IMR-90 (cell line): ENCODE measurements around the gene SLIT3. TPM values are rescaled to one million over a fixed set of nuclear protein-coding genes. Genes with fewer than 3 reads are reported as not detected.

Experiments
- ATAC-seq: fragments of 200-7000 bp; cut with Tn5 transposase; 2 replicates; pipeline ENCODE4 v1.9.1; 2020; ENCODE audit warnings: low read depth, mild to moderate bottlenecking, moderate library complexity
- BruUV-seq: library from RNA; stranded (reverse); fragments of 400-500 nt; replicated peaks from 2 replicates; lab custom pipeline; 2021; lab: Mats Ljungman, UMichigan
- CTCF ChIA-PET: fragments of 300-600 bp; formaldehyde crosslinking; extraction: SDS; loops from one replicate; lab custom pipeline; 2021; ENCODE audit warnings: antibody characterized with exemption; lab: Yijun Ruan, JAX
- POLR2A ChIA-PET: fragments of 300-600 bp; sonication (Branson Sonifier 250); formaldehyde crosslinking; loops from one replicate; lab custom pipeline; 2022; ENCODE audit warnings: antibody characterized with exemption; ENCODE audit not compliant: unreplicated experiment; lab: Charles Lee
- DNase-seq: peaks from one replicate; pipeline ENCODE4 v3.0.0; 2013
- H2AFZ ChIP-seq: replicated peaks from 2 replicates; pipeline ENCODE3; 2013; ENCODE audit warnings: low read length, mild to moderate bottlenecking; ENCODE audit not compliant: poor library complexity
- H2AK5ac ChIP-seq: 2 replicates; pipeline ENCODE4 v1.6.1; 2013; ENCODE audit warnings: low read depth, low read length, inconsistent platforms
- H2AK9ac ChIP-seq: replicated peaks from 2 replicates; pipeline ENCODE3; 2013; ENCODE audit warnings: mild to moderate bottlenecking, low read depth, low read length, moderate library complexity; ENCODE audit not compliant: poor library complexity
- H2BK120ac ChIP-seq: 2 replicates; pipeline ENCODE4 v1.6.1; 2013; ENCODE audit warnings: low read depth, low read length, inconsistent platforms
- H2BK15ac ChIP-seq: 3 replicates; pipeline ENCODE4 v1.6.1; 2013; ENCODE audit warnings: low read depth, low read length, inconsistent platforms
- H2BK20ac ChIP-seq: 2 replicates; pipeline ENCODE4 v1.6.1; 2013; ENCODE audit warnings: low read depth, mild to moderate bottlenecking, inconsistent platforms, low read length, moderate library complexity
- H2BK5ac ChIP-seq: 2 replicates; pipeline ENCODE4 v1.6.1; 2013; ENCODE audit warnings: mild to moderate bottlenecking, low read depth, low read length, inconsistent platforms; ENCODE audit not compliant: poor library complexity, severe bottlenecking
- H3K14ac ChIP-seq: replicated peaks from 2 replicates; pipeline ENCODE4 v1.6.1; 2013; ENCODE audit warnings: low read depth, low read length, inconsistent platforms
- H3K18ac ChIP-seq: 2 replicates; pipeline ENCODE4 v1.6.1; 2013; ENCODE audit warnings: low read depth, low read length, control low read depth
- H3K23ac ChIP-seq: 2 replicates; pipeline ENCODE4 v1.6.1; 2013; ENCODE audit warnings: low read depth, low read length, inconsistent platforms
- H3K27ac ChIP-seq: 2 replicates; pipeline ENCODE4 v1.5.1; 2013; ENCODE audit warnings: mild to moderate bottlenecking, control low read depth, low read length; ENCODE audit not compliant: insufficient read depth
- H3K27me3 ChIP-seq: 2 replicates; pipeline ENCODE4 v1.6.1; 2013; ENCODE audit warnings: low read length; ENCODE audit not compliant: control insufficient read depth, insufficient read depth
- H3K36me3 ChIP-seq: 2 replicates; pipeline ENCODE4 v1.6.1; 2013; ENCODE audit warnings: low read length, mixed read lengths; ENCODE audit not compliant: control insufficient read depth, insufficient read depth
- H3K4ac ChIP-seq: 2 replicates; pipeline ENCODE4 v1.6.1; 2013; ENCODE audit warnings: low read depth, low read length, inconsistent platforms
- H3K4me1 ChIP-seq: 2 replicates; pipeline ENCODE4 v1.6.1; 2013; ENCODE audit warnings: low read length, mixed read lengths; ENCODE audit not compliant: control insufficient read depth, insufficient read depth
- H3K4me2 ChIP-seq: 2 replicates; pipeline ENCODE4 v1.6.1; 2013; ENCODE audit warnings: low read depth, mild to moderate bottlenecking, control low read depth, low read length, moderate library complexity
- H3K4me3 ChIP-seq: 2 replicates; pipeline ENCODE4 v1.5.1; 2013; ENCODE audit warnings: low read depth, mild to moderate bottlenecking, control low read depth, low read length, moderate library complexity; ENCODE audit not compliant: insufficient read depth
- H3K56ac ChIP-seq: 2 replicates; pipeline ENCODE4 v1.6.1; 2013; ENCODE audit warnings: low read length, inconsistent platforms; ENCODE audit not compliant: insufficient read depth; ENCODE audit errors: extremely low read depth
- H3K79me1 ChIP-seq, 2 experiments: 2 replicates each; pipeline ENCODE4 v1.6.1; 2013; ENCODE audit warnings: low read length in 2 of 2, inconsistent platforms in 1 of 2, low read depth in 1 of 2
- H3K9ac ChIP-seq: 2 replicates; pipeline ENCODE4 v1.6.1; 2013; ENCODE audit warnings: low read depth, low read length, control low read depth
- H3K9me1 ChIP-seq: 2 replicates; pipeline ENCODE4 v1.6.1; 2013; ENCODE audit warnings: low read length, inconsistent platforms; ENCODE audit not compliant: insufficient read depth
- H3K9me3 ChIP-seq: 2 replicates; pipeline ENCODE4 v1.6.1; 2013; ENCODE audit warnings: low read length; ENCODE audit not compliant: control insufficient read depth, insufficient read depth
- H4K20me1 ChIP-seq: 2 replicates; pipeline ENCODE4 v1.6.1; 2013; ENCODE audit warnings: low read length, inconsistent platforms; ENCODE audit not compliant: insufficient read depth
- H4K5ac ChIP-seq: 2 replicates; pipeline ENCODE4 v1.6.1; 2013; ENCODE audit warnings: mild to moderate bottlenecking, low read depth, low read length, control low read depth
- H4K8ac ChIP-seq, 2 experiments: 2 replicates each; pipeline ENCODE4 v1.6.1; 2013; ENCODE audit warnings: low read depth in 2 of 2, low read length in 2 of 2, control low read depth in 1 of 2, inconsistent platforms in 1 of 2
- H4K91ac ChIP-seq: 2 replicates; pipeline ENCODE4 v1.6.1; 2013; ENCODE audit warnings: low read depth, low read length, inconsistent platforms; ENCODE audit not compliant: insufficient read depth
- BHLHE40 ChIP-seq: fragments of 150-350 bp; IDR thresholded peaks from 2 replicates; pipeline ENCODE4 v1.6.1; 2016; ENCODE audit warnings: mild to moderate bottlenecking, low read depth, low read length
- CEBPB ChIP-seq: IDR thresholded peaks from 2 replicates; pipeline ENCODE4 v1.6.1; 2012; ENCODE audit warnings: low read depth, low read length, improper control_type of control experiment
- CHD1 ChIP-seq: IDR thresholded peaks from 2 replicates; pipeline ENCODE4 v1.6.1; 2012; ENCODE audit warnings: low read depth, low read length, improper control_type of control experiment
- FOS ChIP-seq: fragments of 150-350 bp; IDR thresholded peaks from 2 replicates; pipeline ENCODE4 v1.6.1; 2016; ENCODE audit warnings: low read depth, low read length
- MAFK ChIP-seq: IDR thresholded peaks from 2 replicates; pipeline ENCODE4 v1.6.1; 2012; ENCODE audit warnings: low read depth, low read length, improper control_type of control experiment
- MAZ ChIP-seq: IDR thresholded peaks from 2 replicates; pipeline ENCODE4 v1.6.1; 2012; ENCODE audit warnings: low read depth, mild to moderate bottlenecking, low read length, improper control_type of control experiment, moderate library complexity, borderline replicate concordance
- MXI1 ChIP-seq: IDR thresholded peaks from 2 replicates; pipeline ENCODE4 v1.6.1; 2012; ENCODE audit warnings: low read depth, mild to moderate bottlenecking, low read length, moderate library complexity, borderline replicate concordance
- NFE2L2 ChIP-seq: fragments of 150-350 bp; IDR thresholded peaks from 2 replicates; pipeline ENCODE4 v1.6.1; 2016; ENCODE audit warnings: low read depth, mild to moderate bottlenecking, low read length
- POLR2A ChIP-seq: IDR thresholded peaks from 2 replicates; pipeline ENCODE4 v1.6.1; 2012; ENCODE audit warnings: mild to moderate bottlenecking, low read depth, low read length
- RAD21 ChIP-seq: IDR thresholded peaks from 2 replicates; pipeline ENCODE4 v1.6.1; 2012; ENCODE audit warnings: low read length, improper control_type of control experiment
- RCOR1 ChIP-seq: IDR thresholded peaks from 2 replicates; pipeline ENCODE4 v1.6.1; 2012; ENCODE audit warnings: mild to moderate bottlenecking, low read length, improper control_type of control experiment; ENCODE audit not compliant: insufficient replicate concordance
- RFX5 ChIP-seq: IDR thresholded peaks from 2 replicates; pipeline ENCODE4 v1.8.0; 2012; ENCODE audit warnings: low read depth, mild to moderate bottlenecking, low read length, moderate library complexity
- SMC3 ChIP-seq: fragments of 150-350 bp; IDR thresholded peaks from 2 replicates; pipeline ENCODE4 v1.6.1; 2016; ENCODE audit warnings: low read depth, mild to moderate bottlenecking, antibody characterized with exemption, low read length, moderate library complexity
- WGBS, 2 experiments: methylation state at CpG; one replicate each; pipeline versions ENCODE4 v1.1.5 to v1.1.7; 2013; ENCODE audit warnings: missing lambda C conversion rate in 2 of 2; ENCODE audit not compliant: insufficient read length in 1 of 2; ENCODE audit errors: extremely low coverage in 2 of 2; 5-methylcytosine and 5-hydroxymethylcytosine counted together
- dilution Hi-C: fragments of 300-500 bp; cut with HindIII; formaldehyde crosslinking; loops from one replicate; pipeline ENCODE4 v1.14.3; 2018; ENCODE audit warnings: low sequenced_read_pairs; ENCODE audit not compliant: unreplicated experiment
- in situ Hi-C: fragments of 300-500 bp; cut with MboI; formaldehyde crosslinking; loops from 3 replicates; pipeline ENCODE4 v1.14.3; 2019; ENCODE audit warnings: low sequenced_read_pairs, inconsistent platforms, mixed read lengths
- intact Hi-C: fragments of 100-400 bp; cut with micrococcal nuclease; formaldehyde crosslinking; loops from 2 replicates; pipeline ENCODE4 v1.10.0; 2022
- polyA plus RNA-seq, 3 experiments: library from polyadenylated mRNA; depleted of rRNA; stranded (reverse); fragments of >200 nt; gene quantifications; 2 replicates each; pipeline ENCODE4 v1.2.3, GENCODE V29; 2012; ENCODE audit warnings: low replicate concordance in 1 of 3
- total RNA-seq: library from RNA; depleted of rRNA; stranded (reverse); fragments of >200 nt; gene quantifications from 2 replicates; pipeline ENCODE4 v1.2.3, GENCODE V29; 2012
- TF ChIP-seq, protein P1 (sequence below): fragments of 150-350 bp; IDR thresholded peaks from 2 replicates; pipeline ENCODE4 v1.6.1; 2017; ENCODE audit warnings: mild to moderate bottlenecking, antibody characterized with exemption, low read length, low read depth
- TF ChIP-seq, protein P2 (sequence below): conservative IDR thresholded peaks from 2 replicates; pipeline ENCODE4 v1.5.1; 2012; ENCODE audit warnings: mild to moderate bottlenecking, low read depth, low read length, improper control_type of control experiment
- TF ChIP-seq, protein P3 (sequence below): fragments of 150-350 bp; IDR thresholded peaks from 2 replicates; pipeline ENCODE4 v1.6.1; 2016; ENCODE audit warnings: low read depth, mild to moderate bottlenecking, low read length, moderate library complexity, borderline replicate concordance

Gene SLIT3
- total and polyA plus RNA-seq, 2 of the 4 experiments (the other 2 are of a cell fraction) = 0.18 to 0.50 TPM

DNA sequence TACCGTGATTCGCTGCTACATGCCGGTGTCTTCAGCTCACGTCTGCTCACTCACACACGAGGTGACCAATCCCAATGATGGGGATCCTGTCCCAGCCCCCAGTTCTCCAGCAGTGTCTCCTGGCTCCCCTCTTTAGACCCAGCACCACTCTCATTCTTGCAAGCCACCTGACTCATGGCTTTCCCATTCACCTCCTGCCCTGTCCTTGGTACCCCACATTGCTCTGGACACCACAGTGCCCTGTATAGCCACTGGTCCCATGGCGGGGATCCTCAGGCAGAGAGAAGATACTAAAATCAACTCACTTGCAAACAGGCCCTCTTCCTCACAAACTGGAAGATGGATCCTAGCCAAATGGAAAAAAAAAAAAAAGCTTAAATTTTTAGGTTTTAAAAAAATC is 81.0 kb downstream of the SLIT3 start:
- Histone ChIP-seq H3K79me1 (no peaks in the 10 kb centered on the region), H3K4me3 (no peak overlapping the region), H3K27me3 (no peaks in the 10 kb centered on the region), H3K9me3 (peaks cover 12% of the 10 kb centered on the region), H3K4ac (no peak overlapping the region), H4K5ac (no peak overlapping the region), H3K36me3 (no peaks in the 10 kb centered on the region), H3K4me1 (no peaks in the 10 kb centered on the region), H2AK9ac (no peak overlapping the region), H3K9ac (no peak overlapping the region), H2AK5ac (no peak overlapping the region), H2BK20ac (no peak overlapping the region), H3K27ac (no peak overlapping the region), H3K14ac (no peak overlapping the region), H4K20me1 (no peaks in the 10 kb centered on the region), H2AFZ (peak overlapping the region; percentile 60), H4K8ac (no peak overlapping the region), H3K23ac (no peak overlapping the region), H2BK15ac (no peak overlapping the region), H2BK120ac (no peak overlapping the region), H3K18ac (no peak overlapping the region), H3K9me1 (no peaks in the 10 kb centered on the region), H2BK5ac (no peak overlapping the region), H3K56ac (no peak overlapping the region), H4K91ac (no peak overlapping the region), H3K4me2 (no peak overlapping the region)
- WGBS, 2 experiments = 83% methylated on average over 5 of the region's 6 CpGs; no CpG with 5 or more reads in 1 of the 2 experiments
- CTCF ChIA-PET = no interaction called here
- dilution Hi-C loops = no loop called here
- ATAC-seq (no peak), DNase-seq (no peak)
- no TSS peak for BruUV-seq
- POLR2A ChIA-PET = no interaction called here
- TF ChIP-seq BHLHE40 = no peak
- TF ChIP-seq, protein P1, sequence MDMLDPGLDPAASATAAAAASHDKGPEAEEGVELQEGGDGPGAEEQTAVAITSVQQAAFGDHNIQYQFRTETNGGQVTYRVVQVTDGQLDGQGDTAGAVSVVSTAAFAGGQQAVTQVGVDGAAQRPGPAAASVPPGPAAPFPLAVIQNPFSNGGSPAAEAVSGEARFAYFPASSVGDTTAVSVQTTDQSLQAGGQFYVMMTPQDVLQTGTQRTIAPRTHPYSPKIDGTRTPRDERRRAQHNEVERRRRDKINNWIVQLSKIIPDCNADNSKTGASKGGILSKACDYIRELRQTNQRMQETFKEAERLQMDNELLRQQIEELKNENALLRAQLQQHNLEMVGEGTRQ = no peak
- TF ChIP-seq RAD21 = no peak
- TF ChIP-seq, protein P2, sequence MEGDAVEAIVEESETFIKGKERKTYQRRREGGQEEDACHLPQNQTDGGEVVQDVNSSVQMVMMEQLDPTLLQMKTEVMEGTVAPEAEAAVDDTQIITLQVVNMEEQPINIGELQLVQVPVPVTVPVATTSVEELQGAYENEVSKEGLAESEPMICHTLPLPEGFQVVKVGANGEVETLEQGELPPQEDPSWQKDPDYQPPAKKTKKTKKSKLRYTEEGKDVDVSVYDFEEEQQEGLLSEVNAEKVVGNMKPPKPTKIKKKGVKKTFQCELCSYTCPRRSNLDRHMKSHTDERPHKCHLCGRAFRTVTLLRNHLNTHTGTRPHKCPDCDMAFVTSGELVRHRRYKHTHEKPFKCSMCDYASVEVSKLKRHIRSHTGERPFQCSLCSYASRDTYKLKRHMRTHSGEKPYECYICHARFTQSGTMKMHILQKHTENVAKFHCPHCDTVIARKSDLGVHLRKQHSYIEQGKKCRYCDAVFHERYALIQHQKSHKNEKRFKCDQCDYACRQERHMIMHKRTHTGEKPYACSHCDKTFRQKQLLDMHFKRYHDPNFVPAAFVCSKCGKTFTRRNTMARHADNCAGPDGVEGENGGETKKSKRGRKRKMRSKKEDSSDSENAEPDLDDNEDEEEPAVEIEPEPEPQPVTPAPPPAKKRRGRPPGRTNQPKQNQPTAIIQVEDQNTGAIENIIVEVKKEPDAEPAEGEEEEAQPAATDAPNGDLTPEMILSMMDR = no peak
- TF ChIP-seq MAZ = no peak
- TF ChIP-seq, protein P3, sequence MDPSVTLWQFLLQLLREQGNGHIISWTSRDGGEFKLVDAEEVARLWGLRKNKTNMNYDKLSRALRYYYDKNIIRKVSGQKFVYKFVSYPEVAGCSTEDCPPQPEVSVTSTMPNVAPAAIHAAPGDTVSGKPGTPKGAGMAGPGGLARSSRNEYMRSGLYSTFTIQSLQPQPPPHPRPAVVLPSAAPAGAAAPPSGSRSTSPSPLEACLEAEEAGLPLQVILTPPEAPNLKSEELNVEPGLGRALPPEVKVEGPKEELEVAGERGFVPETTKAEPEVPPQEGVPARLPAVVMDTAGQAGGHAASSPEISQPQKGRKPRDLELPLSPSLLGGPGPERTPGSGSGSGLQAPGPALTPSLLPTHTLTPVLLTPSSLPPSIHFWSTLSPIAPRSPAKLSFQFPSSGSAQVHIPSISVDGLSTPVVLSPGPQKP = no peak
- no peak for TF ChIP-seq POLR2A
- TF ChIP-seq MAFK = no peak
- TF ChIP-seq RCOR1 = no peak
- no peak for TF ChIP-seq CHD1
- no peak for TF ChIP-seq RFX5
- no peak for TF ChIP-seq FOS
- TF ChIP-seq NFE2L2 = no peak
- no peak for TF ChIP-seq CEBPB
- TF ChIP-seq MXI1 = no peak
- TF ChIP-seq SMC3 = no peak
- intact Hi-C loops = no loop called here
- in situ Hi-C loops = no loop called here
